WTC11 (cell line): Measurements from ENCODE around the gene MLN. TPM values are rescaled to one million over a fixed set of nuclear protein-coding genes. Genes with fewer than 3 reads are reported as not detected.

Source experiments
- ATAC-seq: fragments of 200-7000 bp; cut with Tn5 transposase; 2 replicates; pipeline ENCODE4 v1.10.0; 2021; ENCODE audit warnings: mild to moderate bottlenecking, moderate library complexity
- CTCF ChIA-PET: fragments of 300-600 bp; sonication (Branson Sonifier 250); formaldehyde crosslinking; loops from one replicate; lab custom pipeline; 2021; ENCODE audit warnings: antibody characterized with exemption; lab: Charles Lee
- POLR2A ChIA-PET: fragments of 350-600 bp; sonication (Branson Sonifier 250); formaldehyde crosslinking; loops from one replicate; lab custom pipeline; 2021; ENCODE audit warnings: antibody characterized with exemption; lab: Charles Lee
- DNase-seq: peaks from one replicate; pipeline ENCODE4 v3.0.0; 2021; ENCODE audit warnings: low spot score
- H3K27ac Mint-ChIP-seq: 2 replicates; pipeline ENCODE4 v1.8.0; 2021; ENCODE audit warnings: mixed read lengths
- H3K27me3 Mint-ChIP-seq: 2 replicates; pipeline ENCODE4 v1.8.0; 2021; ENCODE audit warnings: low read depth, mild to moderate bottlenecking, moderate library complexity, mixed read lengths
- H3K36me3 Mint-ChIP-seq: 2 replicates; pipeline ENCODE4 v1.8.0; 2021; ENCODE audit warnings: mixed read lengths
- H3K4me1 Mint-ChIP-seq: 2 replicates; pipeline ENCODE4 v1.8.0; 2022; ENCODE audit warnings: mixed read lengths
- H3K4me3 Mint-ChIP-seq: 2 replicates; pipeline ENCODE4 v1.8.0; 2021; ENCODE audit warnings: mild to moderate bottlenecking, moderate library complexity, mixed read lengths
- H3K9me3 Mint-ChIP-seq: 2 replicates; pipeline ENCODE4 v1.8.0; 2021; ENCODE audit warnings: mixed read lengths
- ATF1 ChIP-seq: sonication (generic); formaldehyde crosslinking; IDR thresholded peaks from 2 replicates; pipeline ENCODE4 v1.8.1; 2023; ENCODE audit warnings: mild to moderate bottlenecking, moderate library complexity, missing genetic modification reagents
- ATF2 ChIP-seq: sonication (generic); formaldehyde crosslinking; IDR thresholded peaks from 2 replicates; pipeline ENCODE4 v1.8.1; 2022; ENCODE audit warnings: low read depth, missing genetic modification reagents, borderline replicate concordance
- ATF6 ChIP-seq: sonication (generic); formaldehyde crosslinking; IDR thresholded peaks from 2 replicates; pipeline ENCODE4 v1.8.1; 2023; ENCODE audit warnings: mild to moderate bottlenecking, missing genetic modification reagents
- CDX4 ChIP-seq: fragments of 250-450 bp; sonication (Bioruptor Pico); IDR thresholded peaks from 2 replicates; pipeline ENCODE4 v1.9.0; 2021; ENCODE audit warnings: moderate library complexity, mild to moderate bottlenecking, inconsistent platforms, borderline replicate concordance
- E2F1 ChIP-seq: sonication (generic); formaldehyde crosslinking; IDR thresholded peaks from 2 replicates; pipeline ENCODE4 v1.8.0; 2022; ENCODE audit warnings: mild to moderate bottlenecking, missing genetic modification reagents
- E2F4 ChIP-seq: sonication (generic); formaldehyde crosslinking; IDR thresholded peaks from 2 replicates; pipeline ENCODE4 v1.8.1; 2022; ENCODE audit warnings: low read depth, mild to moderate bottlenecking, moderate library complexity, missing genetic modification reagents, borderline replicate concordance
- ELF4 ChIP-seq: sonication (generic); formaldehyde crosslinking; IDR thresholded peaks from 2 replicates; pipeline ENCODE4 v1.8.1; 2022; ENCODE audit warnings: low read depth, mild to moderate bottlenecking, moderate library complexity, missing genetic modification reagents
- FOXP4 ChIP-seq: sonication (generic); formaldehyde crosslinking; IDR thresholded peaks from 2 replicates; pipeline ENCODE4 v1.8.0; 2022; ENCODE audit warnings: mild to moderate bottlenecking, missing genetic modification reagents
- GRHL2 ChIP-seq: fragments of 250-450 bp; sonication (Bioruptor Pico); IDR thresholded peaks from 2 replicates; pipeline ENCODE4 v1.8.0; 2022; ENCODE audit warnings: mild to moderate bottlenecking, moderate library complexity; ENCODE audit not compliant: insufficient replicate concordance, severe bottlenecking
- GTF2I ChIP-seq: fragments of 250-450 bp; sonication (Bioruptor Pico); conservative IDR thresholded peaks from 2 replicates; pipeline ENCODE4 v1.4.0; 2021; ENCODE audit warnings: mild to moderate bottlenecking
- KAT7 ChIP-seq: sonication (generic); formaldehyde crosslinking; IDR thresholded peaks from 2 replicates; pipeline ENCODE4 v1.8.1; 2023; ENCODE audit warnings: missing genetic modification reagents, mild to moderate bottlenecking, borderline replicate concordance
- NFATC4 ChIP-seq: fragments of 250-450 bp; sonication (Bioruptor Pico); IDR thresholded peaks from 2 replicates; pipeline ENCODE4 v1.9.0; 2021; ENCODE audit warnings: mild to moderate bottlenecking
- RORB ChIP-seq: fragments of 250-450 bp; sonication (Bioruptor Pico); IDR thresholded peaks from 2 replicates; pipeline ENCODE4 v1.9.0; 2021; ENCODE audit warnings: mild to moderate bottlenecking
- SMAD4 ChIP-seq: sonication (generic); formaldehyde crosslinking; IDR thresholded peaks from 2 replicates; pipeline ENCODE4 v1.8.0; 2022; ENCODE audit warnings: mild to moderate bottlenecking, missing genetic modification reagents
- USF1 ChIP-seq: sonication (generic); formaldehyde crosslinking; IDR thresholded peaks from 2 replicates; pipeline ENCODE4 v1.8.0; 2022; ENCODE audit warnings: mild to moderate bottlenecking, missing genetic modification reagents
- ZBTB43 ChIP-seq: sonication (generic); formaldehyde crosslinking; IDR thresholded peaks from 2 replicates; pipeline ENCODE4 v1.8.1; 2023; ENCODE audit warnings: mild to moderate bottlenecking, missing genetic modification reagents
- ZNF219 ChIP-seq: sonication (generic); formaldehyde crosslinking; IDR thresholded peaks from 2 replicates; pipeline ENCODE4 v1.8.0; 2023; ENCODE audit warnings: missing genetic modification reagents, mild to moderate bottlenecking, borderline replicate concordance
- ZNF232 ChIP-seq: sonication (generic); formaldehyde crosslinking; IDR thresholded peaks from 2 replicates; pipeline ENCODE4 v1.8.0; 2022; ENCODE audit warnings: mild to moderate bottlenecking, missing genetic modification reagents
- ZNF416 ChIP-seq: fragments of 250-450 bp; sonication (Bioruptor Pico); IDR thresholded peaks from 2 replicates; pipeline ENCODE4 v1.9.0; 2021; ENCODE audit warnings: mild to moderate bottlenecking, inconsistent platforms
- ZNF425 ChIP-seq: fragments of 250-450 bp; sonication (Bioruptor Pico); conservative IDR thresholded peaks from 2 replicates; pipeline ENCODE4 v1.9.0; 2021; ENCODE audit warnings: mild to moderate bottlenecking
- total RNA-seq: library from RNA; stranded (reverse); gene quantifications from 3 replicates; pipeline ENCODE4 v1.2.3, GENCODE V29; 2021

MLN gene
- total RNA-seq, 1 experiment from 2014 or later = not detected

GRCh38 chr6:33820243-33820642 lies 16.4 kb upstream of the MLN start (continued):
- no peak for TF ChIP-seq ATF6 (CRISPR knock-in tag)
- no peak for TF ChIP-seq KAT7 (CRISPR knock-in tag)

GRCh38 chr6:33819021-33819420 lies 15.2 kb upstream of the MLN start:
- Mint-ChIP-seq H3K9me3 (no peaks in the 10 kb centered on the region), H3K27ac (no peak overlapping the region), H3K4me1 (peaks cover 26% of the 10 kb centered on the region), H3K27me3 (no peaks in the 10 kb centered on the region), H3K36me3 (no peaks in the 10 kb centered on the region), H3K4me3 (no peak overlapping the region)
- no peak for ATAC-seq
- POLR2A ChIA-PET = no interaction called here
- no peak for DNase-seq
- CTCF ChIA-PET = interaction anchor here (0.6 to 1.5 kb wide), 3 partner anchors 10 to 307 kb away, joined by 3 to 5 read pairs (median 4); no protein-coding TSS in a partner anchor
- TF ChIP-seq CDX4 (no peak), ZNF232 (CRISPR knock-in tag) (no peak), ZNF425 (CRISPR knock-in tag) (no peak), E2F4 (CRISPR knock-in tag) (no peak), USF1 (no peak), E2F1 (CRISPR knock-in tag) (no peak), SMAD4 (CRISPR knock-in tag) (no peak), ZNF416 (CRISPR knock-in tag) (no peak), NFATC4 (CRISPR knock-in tag) (no peak), ZNF219 (no peak), ATF2 (CRISPR knock-in tag) (no peak), GRHL2 (no peak), GTF2I (CRISPR knock-in tag) (no peak), RORB (CRISPR knock-in tag) (no peak), FOXP4 (CRISPR knock-in tag) (no peak), ATF1 (CRISPR knock-in tag) (no peak), ZBTB43 (CRISPR knock-in tag) (no peak), ELF4 (CRISPR knock-in tag) (no peak), ATF6 (CRISPR knock-in tag) (no peak)
